ENCODE results near the gene HNRNPUL2. TPM values are rescaled to one million over a fixed set of nuclear protein-coding genes. Genes with fewer than 3 reads are reported as not detected.

The HNRNPUL2 gene
- polyA plus RNA-seq, 3 donors, result 0.33 to 13.8 (median 0.88) TPM

DNA sequence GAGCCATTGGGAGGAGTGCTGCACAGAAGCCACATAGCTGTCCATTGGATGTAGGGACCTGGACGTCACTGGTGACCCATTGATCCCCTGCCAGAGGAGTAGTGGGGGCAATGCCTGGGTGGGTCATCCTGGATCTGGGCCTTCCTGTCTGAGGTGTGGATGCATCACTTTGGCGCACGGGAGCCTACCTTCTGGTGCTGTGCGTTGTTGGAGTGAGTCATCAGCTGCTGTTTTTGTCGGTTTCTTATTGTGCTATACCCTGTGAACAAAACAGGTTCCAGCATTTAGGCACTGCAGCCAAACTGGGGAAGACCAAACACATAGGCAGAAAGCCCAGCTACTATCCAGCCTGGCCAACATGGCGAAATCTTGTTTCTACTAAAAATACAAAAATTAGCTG is 47.1 kb upstream of the HNRNPUL2 start:
- no peaks in the 10 kb centered on the region for H4K20me1 ChIP-seq (ENCODE audit: insufficient read depth, low read length)
- H3K27ac ChIP-seq (ENCODE audit: low read depth in 1 of 2, low read length in 2 of 2), result peak overlapping the region; percentile 25 to 38
- no peaks in the 10 kb centered on the region for H3K9me3 ChIP-seq (replicated peaks in 1 of 2; ENCODE audit: control insufficient read depth in 1 of 2, insufficient read depth in 1 of 2, low read length in 2 of 2)
- Mint-ChIP-seq H3K36me3 (peaks cover 33 to 48% of the 10 kb centered on the region in 2 donors), H3K4me1 (peaks cover 34% of the 10 kb centered on the region), H3K27me3 (ENCODE audit: low read depth in 3 of 3) (peaks cover 0 to 2% (median 0%) of the 10 kb centered on the region in 3 donors), H3K4me3 (no peak overlapping the region), H3K27ac (peak overlapping the region in 5 of 7 donors; percentile 25 to 90 (median 68)), H3K9me3 (peaks cover 0 to 8% (median 0%) of the 10 kb centered on the region in 7 donors)
- peaks cover 25% of the 10 kb centered on the region for H3K79me2 ChIP-seq (ENCODE audit: insufficient read depth, low read length)
- H2AFZ ChIP-seq (ENCODE audit: insufficient read depth, low read depth, low read length, poor library complexity, severe bottlenecking), result no peak overlapping the region
- H3K4me3 ChIP-seq (replicated peaks in 1 of 3; ENCODE audit: low read depth in 2 of 3, low read length in 3 of 3), result no peak overlapping the region
- H3K4me1 ChIP-seq (ENCODE audit: control insufficient read depth in 1 of 2, insufficient read depth in 2 of 2, low read length in 2 of 2), result peaks cover 27 to 37% of the 10 kb centered on the region in 2 donors
- 94% methylated on average over 5 of the region's 6 CpGs for WGBS (ENCODE audit: insufficient coverage)
- intact Hi-C loops (cut with micrococcal nuclease), result loop anchor here (5.0 kb wide), 1 partner anchor 47 kb away; the partner anchor contains the start of genes HNRNPUL2 (in 2 of the 2) and TTC9C (in 2 of the 2)
- TF ChIP-seq, protein P1, sequence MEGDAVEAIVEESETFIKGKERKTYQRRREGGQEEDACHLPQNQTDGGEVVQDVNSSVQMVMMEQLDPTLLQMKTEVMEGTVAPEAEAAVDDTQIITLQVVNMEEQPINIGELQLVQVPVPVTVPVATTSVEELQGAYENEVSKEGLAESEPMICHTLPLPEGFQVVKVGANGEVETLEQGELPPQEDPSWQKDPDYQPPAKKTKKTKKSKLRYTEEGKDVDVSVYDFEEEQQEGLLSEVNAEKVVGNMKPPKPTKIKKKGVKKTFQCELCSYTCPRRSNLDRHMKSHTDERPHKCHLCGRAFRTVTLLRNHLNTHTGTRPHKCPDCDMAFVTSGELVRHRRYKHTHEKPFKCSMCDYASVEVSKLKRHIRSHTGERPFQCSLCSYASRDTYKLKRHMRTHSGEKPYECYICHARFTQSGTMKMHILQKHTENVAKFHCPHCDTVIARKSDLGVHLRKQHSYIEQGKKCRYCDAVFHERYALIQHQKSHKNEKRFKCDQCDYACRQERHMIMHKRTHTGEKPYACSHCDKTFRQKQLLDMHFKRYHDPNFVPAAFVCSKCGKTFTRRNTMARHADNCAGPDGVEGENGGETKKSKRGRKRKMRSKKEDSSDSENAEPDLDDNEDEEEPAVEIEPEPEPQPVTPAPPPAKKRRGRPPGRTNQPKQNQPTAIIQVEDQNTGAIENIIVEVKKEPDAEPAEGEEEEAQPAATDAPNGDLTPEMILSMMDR (IDR thresholded peaks at IDR 0.05), result no peak
- no peak for DNase-seq
- peaks cover 26 to 35% of the 10 kb centered on the region in 2 donors for H3K36me3 ChIP-seq (replicated peaks in 1 of 2; ENCODE audit: control insufficient read depth in 1 of 2, insufficient read depth in 2 of 2, low read length in 2 of 2)
- H3K9ac ChIP-seq (ENCODE audit: insufficient read depth, low read length, poor library complexity, severe bottlenecking), result no peak overlapping the region
- no peak overlapping the region for H3K4me2 ChIP-seq (replicated peaks; ENCODE audit: extremely low read depth, low read length, poor library complexity, severe bottlenecking)
- no peaks in the 10 kb centered on the region for H3K27me3 ChIP-seq (ENCODE audit: control insufficient read depth in 2 of 2, insufficient read depth in 2 of 2, low read length in 2 of 2)

DNA sequence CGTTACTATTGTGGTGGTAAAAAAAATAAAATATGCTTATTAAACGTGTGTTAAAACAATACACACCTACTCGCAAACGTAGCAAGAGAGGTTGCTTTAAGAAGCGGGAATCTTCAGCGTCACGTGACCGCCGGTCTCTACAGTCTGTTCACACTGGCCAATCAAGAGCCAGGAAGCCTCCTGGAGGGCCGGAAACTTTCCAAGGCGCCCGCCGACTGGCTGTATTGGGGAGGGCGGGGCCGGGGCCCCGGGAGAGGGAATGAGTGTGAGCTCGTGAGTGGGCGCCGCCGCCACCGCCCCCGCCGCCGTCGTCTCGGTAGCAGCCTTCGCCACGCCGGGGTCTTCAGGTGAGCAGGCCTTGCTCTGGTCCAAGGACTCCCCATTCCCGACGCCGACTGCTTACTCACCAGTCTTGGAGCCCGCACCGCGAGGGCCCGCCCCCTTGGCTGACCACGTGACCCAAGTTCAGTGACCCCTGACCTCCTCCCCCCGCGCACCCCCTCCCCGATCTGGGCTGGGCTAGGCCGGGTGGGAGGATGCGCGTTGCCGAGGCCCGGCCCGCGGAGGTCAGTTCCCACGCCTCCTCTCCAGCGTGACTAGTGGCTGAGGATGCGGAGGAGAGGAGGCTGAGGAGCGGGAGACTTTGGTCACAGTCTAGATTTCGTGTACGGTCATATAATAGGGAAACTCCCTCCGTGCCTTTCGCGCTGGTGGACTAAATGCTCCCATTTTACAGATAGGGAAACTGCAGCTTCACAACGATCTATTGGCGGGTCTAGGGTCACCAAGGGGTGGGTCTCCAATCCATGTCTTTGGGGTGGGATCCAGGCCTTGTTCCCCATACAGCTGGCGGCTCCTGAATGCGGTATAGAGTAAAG is 44.1 kb upstream of the HNRNPUL2 start, which contains the start of gene TAF6L:
TAF6L (plus strand) TSS at position 253 of the 878 bp plus-strand sequence. CDS start 4,388 bp downstream, outside the sequence.
- Histone ChIP-seq H3K79me2 (ENCODE audit: insufficient read depth, low read length) (peaks cover 25% of the 10 kb centered on the region), H3K9ac (ENCODE audit: insufficient read depth, low read length, poor library complexity, severe bottlenecking) (peak within 1 kb of the TSS; percentile 68), H2AFZ (ENCODE audit: insufficient read depth, low read depth, low read length, poor library complexity, severe bottlenecking) (peak within 1 kb of the TSS; percentile 87), H3K27me3 (ENCODE audit: control insufficient read depth in 2 of 2, insufficient read depth in 2 of 2, low read length in 2 of 2) (no peaks in the 10 kb centered on the region), H3K4me1 (ENCODE audit: control insufficient read depth in 1 of 2, insufficient read depth in 2 of 2, low read length in 2 of 2) (peaks cover 27 to 37% of the 10 kb centered on the region in 2 donors), H3K36me3 (replicated peaks in 1 of 2; ENCODE audit: control insufficient read depth in 1 of 2, insufficient read depth in 2 of 2, low read length in 2 of 2) (peaks cover 21 to 32% of the 10 kb centered on the region in 2 donors), H3K4me3 (replicated peaks in 1 of 3; ENCODE audit: low read depth in 2 of 3, low read length in 3 of 3) (peak within 1 kb of the TSS; percentile 64 to 87 (median 65)), H3K9me3 (replicated peaks in 1 of 2; ENCODE audit: control insufficient read depth in 1 of 2, insufficient read depth in 1 of 2, low read length in 2 of 2) (no peaks in the 10 kb centered on the region), H3K27ac (ENCODE audit: low read depth in 1 of 2, low read length in 2 of 2) (peak within 1 kb of the TSS; percentile 63 to 86), H4K20me1 (ENCODE audit: insufficient read depth, low read length) (no peaks in the 10 kb centered on the region), H3K4me2 (replicated peaks; ENCODE audit: extremely low read depth, low read length, poor library complexity, severe bottlenecking) (peak within 1 kb of the TSS; percentile 90)
- peaks cover 22 to 38% of the 10 kb centered on the region in 2 donors for H3K36me3 Mint-ChIP-seq
- TF ChIP-seq, protein P1 (IDR thresholded peaks at IDR 0.05), result no peak
- DNase-seq, result peak; percentile 94 to 98 (median 96)
- peaks cover 0 to 2% (median 0%) of the 10 kb centered on the region in 3 donors for H3K27me3 Mint-ChIP-seq (ENCODE audit: low read depth in 3 of 3)
- peaks cover 0 to 9% (median 0%) of the 10 kb centered on the region in 7 donors for H3K9me3 Mint-ChIP-seq
- intact Hi-C loops (cut with micrococcal nuclease), result loop anchor here (1.0 to 5.0 kb wide), 2 partner anchors 33 to 44 kb away; partner anchors contain the start of genes HNRNPUL2 (in 2 of the 2) and TTC9C (in 2 of the 2)
- peak within 1 kb of the TSS; percentile 89 to 98 (median 95) for H3K27ac Mint-ChIP-seq
- peak within 1 kb of the TSS; percentile 84 to 94 for H3K4me3 Mint-ChIP-seq
- H3K4me1 Mint-ChIP-seq, result peaks cover 34% of the 10 kb centered on the region
- WGBS (ENCODE audit: insufficient coverage), result under 1% methylated on average over 42 of the region's 60 CpGs
